Thyroid gland (tissue), 4 donors: Measurements from ENCODE around the gene HSPB2. TPM values are rescaled to one million over a fixed set of nuclear protein-coding genes. Genes with fewer than 3 reads are reported as not detected.
A peak's percentile ranks its signal among the peaks of the same experiment; 100 is the strongest.

Experiments used
- DNase-seq, 2 donors: peaks; one replicate each; pipeline ENCODE4 v3.0.0-alpha.2; 2019
- H3K27ac ChIP-seq, 3 donors: fragments of 200-600 bp; sonication (generic); 1 replicate in 2 of 3; 2 replicates in 1 of 3; pipeline ENCODE4 v1.5.1; 2016 to 2019; ENCODE audit warnings: mild to moderate bottlenecking in 1 of 3, moderate library complexity in 1 of 3
- H3K27me3 ChIP-seq: fragments of 200-600 bp; sonication (generic); one replicate; pipeline ENCODE4 v1.5.1; 2019
- H3K36me3 ChIP-seq, 2 donors: fragments of 200-600 bp; sonication (generic); one replicate each; pipeline ENCODE4 v1.5.1; 2016 to 2019
- H3K4me1 ChIP-seq, 2 donors: fragments of 200-600 bp; sonication (generic); one replicate each; pipeline ENCODE4 v1.5.1; 2017 to 2019
- H3K4me3 ChIP-seq, 3 donors: fragments of 200-600 bp; sonication (generic); replicated peaks in 1 of 3; 1 replicate in 2 of 3; 2 replicates in 1 of 3; pipeline ENCODE4 v1.5.1; 2016; ENCODE audit warnings: mild to moderate bottlenecking in 1 of 3
- H3K9me3 ChIP-seq: fragments of 200-600 bp; sonication (generic); one replicate; pipeline ENCODE4 v1.5.1; 2017
- POLR2A ChIP-seq, 2 donors: fragments of 450-650 bp; IDR thresholded peaks; one replicate each; pipeline ENCODE4 v1.6.1; 2017; ENCODE audit warnings: antibody characterized with exemption in 2 of 2, mild to moderate bottlenecking in 2 of 2, moderate library complexity in 1 of 2
- WGBS, 2 donors: methylation state at CpG; one replicate each; pipeline ENCODE4 v1.1.5; 2017; 5-methylcytosine and 5-hydroxymethylcytosine counted together
- intact Hi-C: fragments of 100-400 bp; cut with DNase I; formaldehyde crosslinking; loops from one replicate; pipeline ENCODE4 v1.15.1; 2023
- total RNA-seq, 4 donors: library from RNA; depleted of rRNA; stranded (reverse); fragments of >200 nt; gene quantifications; one replicate each; pipeline ENCODE4 v1.2.3, GENCODE V29; 2016
- TF ChIP-seq, protein P1 (sequence below), 6 experiments: fragments of 200-600 bp in 3 of 6; fragments of 450-650 bp in 3 of 6; sonication (generic) in 3 of 6; IDR thresholded peaks; one replicate each; pipeline ENCODE4 v1.5.1; 2016 to 2019; ENCODE audit warnings: antibody characterized with exemption in 6 of 6, mild to moderate bottlenecking in 2 of 6, inconsistent platforms in 1 of 6, moderate library complexity in 1 of 6

The HSPB2 gene
- total RNA-seq, 4 donors from 2014 or later, result 0.22 TPM; not detected in 3

DNA sequence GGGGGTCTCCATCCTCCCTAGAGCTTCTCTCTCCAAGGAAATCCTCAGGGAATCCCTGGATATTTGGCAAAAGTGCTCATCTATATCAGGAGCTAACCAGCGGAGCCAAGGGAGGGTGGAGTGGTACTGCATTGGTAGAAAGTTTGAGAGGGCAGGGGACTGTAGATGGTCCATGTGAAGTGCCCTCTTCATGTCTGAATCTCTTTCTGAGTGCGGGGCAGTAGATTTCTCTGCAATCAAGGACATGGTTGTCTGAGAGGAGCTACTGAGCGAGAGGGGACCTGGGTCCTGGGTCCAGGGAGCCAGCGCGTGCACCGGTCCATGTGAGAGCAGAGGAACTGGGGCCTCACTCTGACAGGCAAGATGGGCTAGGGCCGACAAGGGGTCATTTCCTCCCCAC, 25.3 kb downstream of the HSPB2 start:
- TF ChIP-seq POLR2A (IDR thresholded peaks at IDR 0.05), result no peak
- TF ChIP-seq, protein P1, sequence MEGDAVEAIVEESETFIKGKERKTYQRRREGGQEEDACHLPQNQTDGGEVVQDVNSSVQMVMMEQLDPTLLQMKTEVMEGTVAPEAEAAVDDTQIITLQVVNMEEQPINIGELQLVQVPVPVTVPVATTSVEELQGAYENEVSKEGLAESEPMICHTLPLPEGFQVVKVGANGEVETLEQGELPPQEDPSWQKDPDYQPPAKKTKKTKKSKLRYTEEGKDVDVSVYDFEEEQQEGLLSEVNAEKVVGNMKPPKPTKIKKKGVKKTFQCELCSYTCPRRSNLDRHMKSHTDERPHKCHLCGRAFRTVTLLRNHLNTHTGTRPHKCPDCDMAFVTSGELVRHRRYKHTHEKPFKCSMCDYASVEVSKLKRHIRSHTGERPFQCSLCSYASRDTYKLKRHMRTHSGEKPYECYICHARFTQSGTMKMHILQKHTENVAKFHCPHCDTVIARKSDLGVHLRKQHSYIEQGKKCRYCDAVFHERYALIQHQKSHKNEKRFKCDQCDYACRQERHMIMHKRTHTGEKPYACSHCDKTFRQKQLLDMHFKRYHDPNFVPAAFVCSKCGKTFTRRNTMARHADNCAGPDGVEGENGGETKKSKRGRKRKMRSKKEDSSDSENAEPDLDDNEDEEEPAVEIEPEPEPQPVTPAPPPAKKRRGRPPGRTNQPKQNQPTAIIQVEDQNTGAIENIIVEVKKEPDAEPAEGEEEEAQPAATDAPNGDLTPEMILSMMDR (IDR thresholded peaks at IDR 0.05), result no peak
- peak overlapping the region in 1 of 3 donors; percentile 59 for H3K4me3 ChIP-seq
- H3K27me3 ChIP-seq, result no peaks in the 10 kb centered on the region
- H3K27ac ChIP-seq, result peak overlapping the region in 2 of 3 donors; percentile 86 to 91
- no peaks in the 10 kb centered on the region for H3K36me3 ChIP-seq
- intact Hi-C loops, result loop anchor here (5.0 kb wide), 1 partner anchor 39 kb away; no protein-coding TSS in a partner anchor
- no peak for DNase-seq
- no peaks in the 10 kb centered on the region for H3K9me3 ChIP-seq
- peaks cover 24 to 43% of the 10 kb centered on the region in 2 donors for H3K4me1 ChIP-seq
- WGBS, 2 donors, result 70 to 74% methylated on average over 7 of the region's 7 CpGs

DNA sequence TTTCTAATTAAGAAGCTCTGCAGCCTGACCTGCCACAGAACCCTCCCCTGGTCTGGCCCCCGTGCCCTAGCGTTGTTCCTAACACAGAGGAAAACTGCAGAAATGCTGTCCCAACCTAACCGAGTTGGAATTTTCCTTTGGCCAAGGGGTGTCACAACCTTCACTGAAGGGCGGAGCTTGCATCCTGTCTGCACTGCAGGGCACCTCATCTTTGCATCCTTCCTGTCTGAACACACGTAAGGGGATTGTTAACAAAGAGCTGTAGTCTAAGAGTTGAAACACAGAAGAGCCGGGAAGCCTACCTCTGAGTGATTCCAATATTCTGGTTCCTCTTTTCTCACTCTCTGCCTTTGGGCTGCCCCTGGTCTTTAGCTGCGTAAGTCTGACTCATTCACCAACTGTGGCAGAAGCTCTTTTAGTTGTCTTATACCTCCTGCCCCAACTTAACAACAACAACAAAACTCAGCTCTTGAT, 26.2 kb downstream of the HSPB2 start:
- Histone ChIP-seq H3K27me3 (no peaks in the 10 kb centered on the region), H3K9me3 (no peaks in the 10 kb centered on the region), H3K27ac (peak overlapping the region; percentile 40 to 91 (median 86)), H3K36me3 (no peaks in the 10 kb centered on the region), H3K4me1 (peaks cover 25 to 44% of the 10 kb centered on the region in 2 donors), H3K4me3 (no peak overlapping the region)
- no peak for DNase-seq
- whole genome bisulfite sequencing, 2 donors, result 52 to 60% methylated on average over 7 of the region's 7 CpGs
- no peak for TF ChIP-seq POLR2A (IDR thresholded peaks at IDR 0.05)
- TF ChIP-seq, protein P1 (IDR thresholded peaks at IDR 0.05), result no peak
- intact Hi-C loops, result loop anchor here (5.0 kb wide), 1 partner anchor 39 kb away; no protein-coding TSS in a partner anchor

DNA sequence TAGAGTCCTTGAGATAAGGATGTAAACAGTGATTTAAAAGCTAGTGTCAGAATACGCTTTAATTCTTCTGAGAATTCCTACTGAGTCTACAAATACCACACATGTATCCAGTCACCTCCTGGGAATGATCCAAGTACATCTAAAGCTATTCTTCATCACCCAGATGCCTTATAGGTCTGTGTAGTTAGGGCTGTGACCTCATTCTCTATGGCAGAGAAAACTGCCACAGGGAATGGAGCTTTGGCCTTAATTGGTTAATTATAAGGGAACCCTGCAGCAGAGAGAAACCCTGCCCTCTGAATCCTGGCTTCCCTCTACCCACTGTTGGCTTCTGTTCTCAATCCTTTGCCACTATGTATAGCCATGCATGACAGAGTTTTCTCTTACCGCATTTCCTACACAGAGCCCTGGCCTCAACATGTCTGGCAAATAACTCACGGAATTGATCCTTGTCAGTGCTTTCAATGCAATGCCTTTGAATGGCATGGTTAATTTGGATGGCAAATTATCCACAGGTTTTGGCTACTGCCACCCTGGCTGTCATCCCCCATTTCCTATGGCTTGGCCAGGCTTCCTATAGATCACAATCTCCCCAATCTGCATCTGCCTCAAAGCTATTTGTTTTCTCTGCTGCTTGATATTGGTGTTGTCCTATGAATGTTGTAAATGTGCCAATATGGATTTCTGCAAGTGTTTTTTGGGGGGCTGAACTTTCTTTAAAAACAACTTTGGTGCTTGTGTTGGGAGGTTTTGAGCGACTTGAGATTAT, 27.5 kb downstream of the HSPB2 start:
- peak overlapping the region in 1 of 3 donors; percentile 91 for H3K27ac ChIP-seq
- H3K36me3 ChIP-seq, result no peaks in the 10 kb centered on the region
- no peaks in the 10 kb centered on the region for H3K27me3 ChIP-seq
- no peak overlapping the region for H3K4me3 ChIP-seq
- peaks cover 30 to 47% of the 10 kb centered on the region in 2 donors for H3K4me1 ChIP-seq
- no peak for DNase-seq
- H3K9me3 ChIP-seq, result no peaks in the 10 kb centered on the region
- no peak for TF ChIP-seq POLR2A (IDR thresholded peaks at IDR 0.05)
- TF ChIP-seq, protein P1 (IDR thresholded peaks at IDR 0.05), result no peak
- intact Hi-C loops, result loop anchor here (5.0 kb wide), 1 partner anchor 37 kb away; no protein-coding TSS in a partner anchor
- 81 to 85% methylated on average over 4 of the region's 4 CpGs for WGBS, 2 donors

DNA sequence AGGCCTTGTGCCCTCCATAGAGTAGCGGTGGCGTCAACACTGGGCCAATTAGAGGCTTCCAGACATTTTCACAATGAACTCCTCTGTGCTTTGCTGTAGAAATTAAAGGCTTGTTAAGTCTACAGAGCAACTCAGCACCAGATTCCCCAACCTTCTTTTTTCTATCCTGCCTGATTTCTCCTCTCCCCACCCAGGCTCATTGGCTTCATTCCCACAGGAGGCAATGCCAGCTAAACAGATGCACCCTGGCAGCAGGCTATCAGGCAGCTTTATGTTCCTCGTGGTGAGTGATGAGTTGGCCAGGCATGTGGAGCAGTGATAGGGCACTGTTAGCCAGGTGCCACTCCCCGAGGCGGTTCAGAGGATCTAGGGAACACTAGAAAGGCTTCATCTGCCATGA, 29.4 kb downstream of the HSPB2 start:
- TF ChIP-seq, protein P1 (IDR thresholded peaks at IDR 0.05), result no peak
- no peak for TF ChIP-seq POLR2A (IDR thresholded peaks at IDR 0.05)
- H3K4me3 ChIP-seq, result no peak overlapping the region
- WGBS, 2 donors, result 84 to 93% methylated on average over 5 of the region's 5 CpGs
- no peak for DNase-seq
- peak overlapping the region in 1 of 3 donors; percentile 29 for H3K27ac ChIP-seq
- no peaks in the 10 kb centered on the region for H3K36me3 ChIP-seq
- H3K9me3 ChIP-seq, result no peaks in the 10 kb centered on the region
- intact Hi-C loops, result no loop called here
- H3K27me3 ChIP-seq, result no peaks in the 10 kb centered on the region
- peaks cover 23 to 50% of the 10 kb centered on the region in 2 donors for H3K4me1 ChIP-seq

DNA sequence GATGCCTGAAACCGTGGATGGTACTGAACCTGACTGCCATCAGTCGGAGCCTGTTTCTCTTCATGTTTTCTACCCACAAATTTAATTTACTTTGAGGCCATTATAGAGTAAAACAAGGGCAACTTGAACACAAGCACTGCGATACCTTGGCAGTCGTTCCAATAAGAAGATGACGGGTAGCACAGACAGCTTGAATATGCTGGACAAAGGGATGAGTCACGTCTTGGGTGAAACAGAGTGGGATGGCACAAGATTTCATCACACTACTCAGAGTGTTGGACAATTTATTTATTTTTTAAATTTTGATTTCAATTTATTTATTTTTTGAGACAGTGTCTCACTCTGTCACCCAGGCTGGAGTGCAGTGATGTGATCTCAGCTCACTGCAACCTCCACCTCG, 30.3 kb downstream of the HSPB2 start:
- Histone ChIP-seq H3K4me3 (no peak overlapping the region), H3K27ac (no peak overlapping the region), H3K27me3 (no peaks in the 10 kb centered on the region), H3K36me3 (no peaks in the 10 kb centered on the region), H3K9me3 (no peaks in the 10 kb centered on the region), H3K4me1 (peaks cover 23 to 50% of the 10 kb centered on the region in 2 donors)
- no peak for DNase-seq
- 88 to 95% methylated on average over 7 of the region's 7 CpGs for WGBS, 2 donors
- intact Hi-C loops, result no loop called here
- TF ChIP-seq POLR2A (IDR thresholded peaks at IDR 0.05), result no peak
- TF ChIP-seq, protein P1 (IDR thresholded peaks at IDR 0.05), result no peak
